ENCODE data around the gene MYADM. TPM values are rescaled to one million over a fixed set of nuclear protein-coding genes. Genes with fewer than 3 reads are reported as not detected.

The MYADM gene
- total and polyA plus RNA-seq, 2 experiments from 2014 or later: 42.1 to 211 TPM

DNA sequence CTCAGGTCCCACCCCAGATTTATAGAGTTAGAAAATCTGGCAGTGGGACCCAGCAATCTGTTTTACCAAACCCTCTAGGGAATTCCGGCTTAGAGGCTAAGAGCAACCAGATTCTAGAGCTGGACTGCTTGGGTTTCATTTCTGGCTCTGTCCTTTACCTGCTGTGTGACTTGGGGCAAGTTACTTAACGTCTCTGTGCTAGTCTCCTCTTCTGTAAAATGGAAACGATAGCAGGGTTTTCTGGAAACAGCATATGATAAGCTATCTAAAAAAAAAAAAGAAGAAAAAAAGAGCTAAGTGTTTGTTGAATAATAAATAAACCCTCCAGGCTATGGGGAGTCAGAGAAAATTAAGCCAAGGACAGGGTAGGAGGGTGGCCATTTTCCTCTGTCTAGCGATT, 29.8 kb downstream of the MYADM start:
- Histone ChIP-seq H3K27me3 (peaks cover 22% of the 10 kb centered on the region), H3K9me3 (ENCODE audit: low read depth) (no peaks in the 10 kb centered on the region), H3K79me2 (no peaks in the 10 kb centered on the region), H3K27ac (no peak overlapping the region), H4K20me1 (ENCODE audit: insufficient read depth, poor library complexity, severe bottlenecking) (no peaks in the 10 kb centered on the region), H3K4me3 (no peak overlapping the region), H3K4me2 (no peak overlapping the region), H3K4me1 (ENCODE audit: insufficient read depth) (no peaks in the 10 kb centered on the region), H3K9me2 (replicated peaks; ENCODE audit: insufficient read depth) (no peaks in the 10 kb centered on the region), H2AFZ (no peak overlapping the region), H3K36me3 (replicated peaks; ENCODE audit: insufficient read depth, low read depth) (no peaks in the 10 kb centered on the region)
- TF ChIP-seq, protein P1, sequence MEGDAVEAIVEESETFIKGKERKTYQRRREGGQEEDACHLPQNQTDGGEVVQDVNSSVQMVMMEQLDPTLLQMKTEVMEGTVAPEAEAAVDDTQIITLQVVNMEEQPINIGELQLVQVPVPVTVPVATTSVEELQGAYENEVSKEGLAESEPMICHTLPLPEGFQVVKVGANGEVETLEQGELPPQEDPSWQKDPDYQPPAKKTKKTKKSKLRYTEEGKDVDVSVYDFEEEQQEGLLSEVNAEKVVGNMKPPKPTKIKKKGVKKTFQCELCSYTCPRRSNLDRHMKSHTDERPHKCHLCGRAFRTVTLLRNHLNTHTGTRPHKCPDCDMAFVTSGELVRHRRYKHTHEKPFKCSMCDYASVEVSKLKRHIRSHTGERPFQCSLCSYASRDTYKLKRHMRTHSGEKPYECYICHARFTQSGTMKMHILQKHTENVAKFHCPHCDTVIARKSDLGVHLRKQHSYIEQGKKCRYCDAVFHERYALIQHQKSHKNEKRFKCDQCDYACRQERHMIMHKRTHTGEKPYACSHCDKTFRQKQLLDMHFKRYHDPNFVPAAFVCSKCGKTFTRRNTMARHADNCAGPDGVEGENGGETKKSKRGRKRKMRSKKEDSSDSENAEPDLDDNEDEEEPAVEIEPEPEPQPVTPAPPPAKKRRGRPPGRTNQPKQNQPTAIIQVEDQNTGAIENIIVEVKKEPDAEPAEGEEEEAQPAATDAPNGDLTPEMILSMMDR (IDR thresholded peaks at IDR 0.05; ENCODE audit: poor library complexity): no peak
- TF ChIP-seq EZH2phosphoT487 (IDR thresholded peaks at IDR 0.05; ENCODE audit: low read depth, severe bottlenecking, unreplicated experiment) (no peak), EZH2 (IDR thresholded peaks at IDR 0.05; ENCODE audit: borderline replicate concordance) (no peak)
- WGBS (ENCODE audit: low lambda C conversion rate, missing lambda C conversion rate): 65% methylated on average over 4 of the region's 4 CpGs
- DNase-seq (ENCODE audit: low spot score): no peak

DNA sequence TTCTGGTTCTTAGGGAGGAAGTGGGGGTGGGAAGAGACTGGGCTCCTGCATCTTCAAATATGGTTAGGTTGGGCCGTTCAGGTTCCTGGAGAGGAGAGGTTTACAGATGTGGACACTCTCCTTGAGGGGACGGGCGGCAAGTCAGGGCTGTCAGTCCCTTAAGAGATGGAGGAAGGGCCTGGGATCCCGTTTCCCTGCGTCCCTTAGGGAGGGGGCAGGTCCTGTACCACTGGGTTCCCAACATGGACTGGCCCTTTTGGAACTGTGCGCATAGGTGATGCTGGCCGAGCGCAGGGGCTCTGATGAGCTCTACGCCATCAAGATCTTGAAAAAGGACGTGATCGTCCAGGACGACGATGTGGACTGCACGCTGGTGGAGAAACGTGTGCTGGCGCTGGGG, 30.5 kb downstream of the MYADM start:
- no peaks in the 10 kb centered on the region for H4K20me1 ChIP-seq (ENCODE audit: insufficient read depth, poor library complexity, severe bottlenecking)
- H3K79me2 ChIP-seq: no peaks in the 10 kb centered on the region
- no peak overlapping the region for H3K4me3 ChIP-seq
- H3K27me3 ChIP-seq: peaks cover 22% of the 10 kb centered on the region
- WGBS (ENCODE audit: low lambda C conversion rate, missing lambda C conversion rate): 10% methylated on average over 16 of the region's 16 CpGs
- TF ChIP-seq EZH2phosphoT487 (IDR thresholded peaks at IDR 0.05; ENCODE audit: low read depth, severe bottlenecking, unreplicated experiment) (no peak), EZH2 (IDR thresholded peaks at IDR 0.05; ENCODE audit: borderline replicate concordance) (no peak)
- TF ChIP-seq, protein P1 (IDR thresholded peaks at IDR 0.05; ENCODE audit: poor library complexity): no peak
- no peak overlapping the region for H2AFZ ChIP-seq
- H3K4me1 ChIP-seq (ENCODE audit: insufficient read depth): no peaks in the 10 kb centered on the region
- no peak for DNase-seq (ENCODE audit: low spot score)
- H3K36me3 ChIP-seq (replicated peaks; ENCODE audit: insufficient read depth, low read depth): no peaks in the 10 kb centered on the region
- no peak overlapping the region for H3K4me2 ChIP-seq
- H3K9me3 ChIP-seq (ENCODE audit: low read depth): no peaks in the 10 kb centered on the region
- no peak overlapping the region for H3K27ac ChIP-seq
- no peaks in the 10 kb centered on the region for H3K9me2 ChIP-seq (replicated peaks; ENCODE audit: insufficient read depth)

DNA sequence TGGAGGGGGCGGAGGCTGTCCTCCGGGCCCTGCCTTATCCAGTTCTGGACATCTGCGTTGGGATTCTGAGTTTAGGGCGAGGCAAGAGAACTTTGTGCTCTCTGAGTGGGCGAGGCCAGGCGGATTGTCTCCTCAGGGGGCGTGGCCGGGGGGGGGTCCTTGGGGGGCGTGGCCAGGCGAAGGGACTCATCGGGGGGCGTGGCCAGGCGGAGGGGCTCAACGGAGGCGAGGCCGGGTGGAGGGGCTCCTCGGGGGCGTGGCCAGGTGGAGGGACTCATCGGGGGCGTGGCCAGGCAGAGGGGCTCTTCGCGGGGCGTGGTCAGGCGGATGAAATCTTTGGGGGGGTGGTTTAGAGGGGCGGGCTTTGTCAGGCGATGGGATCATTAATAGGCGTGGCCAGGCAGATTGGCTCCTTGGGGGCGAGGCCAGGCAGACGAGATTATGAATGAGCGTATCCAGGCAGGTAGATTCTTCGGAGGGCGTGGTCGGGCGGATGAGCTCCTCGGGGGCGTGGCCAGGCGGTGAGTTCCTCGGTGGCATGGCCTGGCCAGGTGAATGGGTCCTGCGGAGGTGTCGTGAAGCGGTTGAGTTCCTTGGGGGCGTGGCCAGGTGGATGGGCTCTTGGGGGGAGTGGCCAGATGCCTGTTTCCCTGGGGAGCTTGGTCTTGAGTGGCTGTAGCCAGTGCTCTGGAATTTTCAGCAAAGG, 31.1 kb downstream of the MYADM start:
- TF ChIP-seq EZH2phosphoT487 (IDR thresholded peaks at IDR 0.05; ENCODE audit: low read depth, severe bottlenecking, unreplicated experiment) (no peak), EZH2 (IDR thresholded peaks at IDR 0.05; ENCODE audit: borderline replicate concordance) (no peak)
- TF ChIP-seq, protein P1 (IDR thresholded peaks at IDR 0.05; ENCODE audit: poor library complexity): no peak
- Histone ChIP-seq H3K4me1 (ENCODE audit: insufficient read depth) (no peaks in the 10 kb centered on the region), H4K20me1 (ENCODE audit: insufficient read depth, poor library complexity, severe bottlenecking) (no peaks in the 10 kb centered on the region), H3K27me3 (peaks cover 23% of the 10 kb centered on the region), H3K9me3 (ENCODE audit: low read depth) (no peaks in the 10 kb centered on the region), H3K79me2 (no peaks in the 10 kb centered on the region), H3K9me2 (replicated peaks; ENCODE audit: insufficient read depth) (no peaks in the 10 kb centered on the region), H3K36me3 (replicated peaks; ENCODE audit: insufficient read depth, low read depth) (no peaks in the 10 kb centered on the region), H3K4me3 (no peak overlapping the region), H3K4me2 (no peak overlapping the region), H3K27ac (no peak overlapping the region), H2AFZ (no peak overlapping the region)
- 2% methylated on average over 28 of the region's 42 CpGs for WGBS (ENCODE audit: low lambda C conversion rate, missing lambda C conversion rate)
- DNase-seq (ENCODE audit: low spot score): no peak

All from hepatocyte (in vitro differentiated cells).